Measurements from ENCODE around the gene PDE3B. TPM values are rescaled to one million over a fixed set of nuclear protein-coding genes. Genes with fewer than 3 reads are reported as not detected.

The PDE3B gene
- total and polyA plus RNA-seq, 2 of the 8 experiments (the other 6 are each of a cell fraction or from before 2014, with no cell fraction given): 2.7 to 10.9 TPM

- Histone ChIP-seq H3K79me2 (ENCODE audit: control insufficient read depth in 1 of 2, insufficient read depth in 2 of 2, low read length in 2 of 2) (no peaks in the 10 kb centered on the region), H3K18ac (ENCODE audit: extremely low read depth, low read length) (no peak overlapping the region)
- WGBS, 2 experiments (ENCODE audit: extremely low coverage in 1 of 2, insufficient coverage in 1 of 2, insufficient read length in 1 of 2, insufficient replicate concordance in 2 of 2, low coverage in 1 of 2, low lambda C conversion rate in 2 of 2, missing lambda C conversion rate in 1 of 2): 94% methylated on average over 4 of the region's 4 CpGs; no CpG with 5 or more reads in 1 of the 2 experiments
- TF ChIP-seq EZH2 (IDR thresholded peaks at IDR 0.05; ENCODE audit: low read depth, low read length, severe bottlenecking) (no peak), NRF1 (IDR thresholded peaks at IDR 0.05; ENCODE audit: low read depth, low read length) (no peak), E2F6 (IDR thresholded peaks at IDR 0.05) (no peak), SAP30 (IDR thresholded peaks at IDR 0.05; ENCODE audit: insufficient read depth, insufficient replicate concordance, low read length) (no peak), CTBP2 (IDR thresholded peaks at IDR 0.05; ENCODE audit: borderline replicate concordance, insufficient read depth, insufficient read length, low read length) (no peak), USF2 (IDR thresholded peaks at IDR 0.05; ENCODE audit: low read length) (no peak), RNF2 (IDR thresholded peaks at IDR 0.05; ENCODE audit: borderline replicate concordance, low read depth, low read length, missing control alignments, poor library complexity, severe bottlenecking) (no peak), SUZ12 (IDR thresholded peaks at IDR 0.05; ENCODE audit: low read length) (no peak), TAF7 (optimal IDR thresholded peaks at IDR 0.05; ENCODE audit: borderline replicate concordance, low read depth, low read length) (no peak), SIX5 (IDR thresholded peaks at IDR 0.05; ENCODE audit: low read depth, low read length) (no peak), BCL11A (IDR thresholded peaks at IDR 0.05; ENCODE audit: low read depth in 2 of 2, low read length in 2 of 2) (no peak), TBP (IDR thresholded peaks at IDR 0.05; ENCODE audit: low read depth, low read length) (no peak)
These were observed 112.7 kb downstream of the PDE3B start for GRCh38 chr11:14756349-14756748.

More at GRCh38 chr11:14756349-14756748, 112.7 kb downstream of the PDE3B start:
- CTCF ChIA-PET (ENCODE audit: partially characterized antibody): interaction anchor here (1.1 kb wide), 1 partner anchor 18 kb away, joined by 4 read pairs; no protein-coding TSS in a partner anchor
- POLR2A ChIA-PET (ENCODE audit: partially characterized antibody): no interaction called here
- no peak overlapping the region for H2BK5ac ChIP-seq (ENCODE audit: low read depth, low read length)
- FAIRE-seq: no peak
- no peaks in the 10 kb centered on the region for H4K20me1 ChIP-seq (replicated peaks in 1 of 2; ENCODE audit: control insufficient read depth in 1 of 2, insufficient read depth in 2 of 2, low read length in 2 of 2)
- H3K4me2 ChIP-seq (ENCODE audit: insufficient read depth in 1 of 2, low read depth in 2 of 2, low read length in 2 of 2): no peak overlapping the region
- H3K4me3 ChIP-seq (ENCODE audit: extremely low read depth in 1 of 4, insufficient read depth in 2 of 4, low read depth in 3 of 4, low read length in 4 of 4): no peak overlapping the region
- no peak overlapping the region for H4K91ac ChIP-seq (replicated peaks; ENCODE audit: insufficient read length, low read length)
- no peak overlapping the region for H2BK15ac ChIP-seq (ENCODE audit: low read length)
- no peak overlapping the region for H3K14ac ChIP-seq (ENCODE audit: insufficient read length)
- H3K9ac ChIP-seq (replicated peaks in 1 of 4; ENCODE audit: extremely low read depth in 1 of 4, low read depth in 3 of 4, low read length in 3 of 4): no peak overlapping the region
- H4K8ac ChIP-seq (ENCODE audit: extremely low read depth, insufficient read depth, low read length): no peak overlapping the region
- no peaks in the 10 kb centered on the region for H3K23me2 ChIP-seq (ENCODE audit: low read depth, low read length)
- H3K9me3 ChIP-seq (ENCODE audit: insufficient read depth in 2 of 2, low read depth in 1 of 2, low read length in 1 of 2): no peaks in the 10 kb centered on the region
- no peak overlapping the region for H3K23ac ChIP-seq (ENCODE audit: insufficient read length)
- H3K27me3 ChIP-seq (replicated peaks in 1 of 4; ENCODE audit: control insufficient read depth in 3 of 4, extremely low read depth in 1 of 4, insufficient read depth in 3 of 4, low read length in 3 of 4): no peaks in the 10 kb centered on the region
- no peak overlapping the region for H2AK5ac ChIP-seq (ENCODE audit: low read depth, low read length)
- no peak overlapping the region for H2BK20ac ChIP-seq (ENCODE audit: low read length)
- H2BK12ac ChIP-seq (ENCODE audit: low read depth, low read length): no peak overlapping the region
- no peak overlapping the region for H3K56ac ChIP-seq (replicated peaks; ENCODE audit: insufficient read length, low read depth, low read length)
- H3K27ac ChIP-seq (ENCODE audit: low read depth, low read length): no peak overlapping the region
- no peak overlapping the region for H2AFZ ChIP-seq (ENCODE audit: low read length)
- no peak overlapping the region for H3K4ac ChIP-seq (replicated peaks; ENCODE audit: insufficient read length, low read depth, low read length)
- H3K4me1 ChIP-seq (replicated peaks in 1 of 4; ENCODE audit: control insufficient read depth in 3 of 4, insufficient read depth in 4 of 4, low read length in 3 of 4): no peaks in the 10 kb centered on the region
- DNase-seq (ENCODE audit: low read depth in 1 of 2, low spot score in 2 of 2): no peak
- H3K79me1 ChIP-seq (ENCODE audit: low read depth, low read length): no peaks in the 10 kb centered on the region
- no peak overlapping the region for H4K5ac ChIP-seq (ENCODE audit: insufficient read length, low read depth, low read length)
- H3K36me3 ChIP-seq (ENCODE audit: control insufficient read depth in 2 of 4, insufficient read depth in 4 of 4, low read length in 3 of 4): no peaks in the 10 kb centered on the region
- no peak overlapping the region for H2BK120ac ChIP-seq (replicated peaks; ENCODE audit: low read depth, low read length)

All from H1 (cell line).